Heart left ventricle (tissue), 16 donors: ENCODE data around the gene SNX22. TPM values are rescaled to one million over a fixed set of nuclear protein-coding genes. Genes with fewer than 3 reads are reported as not detected.
A peak's percentile ranks its signal among the peaks of the same experiment; 100 is the strongest.

Experiments used
- ATAC-seq, 4 donors: fragments of 200-7000 bp; cut with Tn5 transposase; one replicate each; pipeline ENCODE4 v1.9.1; 2020 to 2022; ENCODE audit warnings: moderate library complexity in 4 of 4, mild to moderate bottlenecking in 3 of 4, moderate number of reproducible peaks in 1 of 4
- DNase-seq, 5 donors: peaks; one replicate each; pipeline ENCODE4 v3.0.0-alpha.2; 2020
- H3K27ac ChIP-seq, 12 donors: fragments of 200-600 bp; sonication (generic) in 4 of 12; one replicate each; pipeline versions ENCODE4 v1.5.0 to v1.8.0; 2016 to 2022; ENCODE audit warnings: mild to moderate bottlenecking in 2 of 12
- H3K27me3 ChIP-seq, 9 donors: fragments of 200-600 bp; sonication (generic) in 2 of 9; one replicate each; pipeline versions ENCODE4 v1.5.1 to v1.8.0; 2016 to 2022; ENCODE audit warnings: mild to moderate bottlenecking in 3 of 9
- H3K36me3 ChIP-seq, 9 donors: fragments of 200-600 bp; sonication (generic) in 2 of 9; one replicate each; pipeline versions ENCODE4 v1.5.0 to v1.8.0; 2018 to 2022; ENCODE audit warnings: mild to moderate bottlenecking in 2 of 9
- H3K4me1 ChIP-seq, 12 donors: fragments of 200-600 bp; sonication (generic) in 4 of 12; one replicate each; pipeline versions ENCODE4 v1.5.0 to v1.8.0; 2016 to 2022; ENCODE audit warnings: mild to moderate bottlenecking in 3 of 12
- H3K4me3 ChIP-seq, 12 donors: fragments of 200-600 bp; sonication (generic) in 4 of 12; one replicate each; pipeline versions ENCODE4 v1.5.0 to v1.8.0; 2017 to 2022; ENCODE audit warnings: mild to moderate bottlenecking in 9 of 12, moderate library complexity in 4 of 12
- H3K9me3 ChIP-seq, 12 donors: fragments of 200-600 bp; sonication (generic) in 4 of 12; one replicate each; pipeline versions ENCODE4 v1.5.0 to v1.8.0; 2016 to 2022; ENCODE audit warnings: mild to moderate bottlenecking in 1 of 12
- CTCF ChIP-seq, 12 donors: fragments of 200-600 bp; sonication (generic) in 4 of 12; IDR thresholded peaks; one replicate each; pipeline versions ENCODE4 v1.5.0 to v1.8.0; 2018 to 2022; ENCODE audit warnings: antibody characterized with exemption in 12 of 12, mild to moderate bottlenecking in 5 of 12
- POLR2A ChIP-seq, 2 donors: fragments of 450-650 bp; IDR thresholded peaks; one replicate each; pipeline ENCODE4 v1.6.1; 2017; ENCODE audit warnings: antibody characterized with exemption in 2 of 2, mild to moderate bottlenecking in 2 of 2, moderate library complexity in 2 of 2
- WGBS, 4 donors: extraction: QIAGEN DNeasy Blood & Tissue Kit in 2 of 4; methylation state at CpG; one replicate each; pipeline versions ENCODE4 v1.1.5 to v1.1.7; 2013 to 2018; 5-methylcytosine and 5-hydroxymethylcytosine counted together
- intact Hi-C, 10 donors: fragments of 100-400 bp; cut with DNase I; formaldehyde crosslinking; loops; one replicate each; pipeline versions ENCODE4 v1.11.1 to v1.14.2; 2022
- polyA plus RNA-seq, 2 donors: library from polyadenylated mRNA; stranded (reverse); fragments of 200-250 nt; gene quantifications; one replicate each; pipeline ENCODE4 v1.2.3, GENCODE V29; 2013
- total RNA-seq, 9 donors: library from RNA; depleted of rRNA in 2 of 9; stranded (reverse); fragments of >200 nt in 2 of 9; fragmentation: NEBNext Ultra II Directional in 3 of 9; extraction: Animal tissue kit (Norgen Biotek cat#: 25700) in 3 of 9; gene quantifications; one replicate each; pipeline versions ENCODE4 v1.1.0 to v1.2.4, GENCODE V29; 2016 to 2023
- donor health status: ischemic (EF 13 %, LVEDD 7.1; RV severe dilation, severe dysfunction).
- donor health status: healthy with polysubstance abuse.
- donor health status: DM: no; HTN: yes; CAD: no.
- donor health status: DM: no; HTN: no; CAD: no.
- donor health status: ischemic (EF 25% LVEDD 6.9; RV normal size, moderate dysfunction).
- donor health status: ischemic (EF 25% LVEDD 5.7; RV mildly dilated, moderate dysfunction).
- donor health status: healthy.
- donor health status: DM: yes; HTN: yes; CAD: no.
- donor health status: ischemic (EF 35%, LVEDD 5.7; RV mildly dilated, moderate dysfunction).
- donor health status: nonischemic (EF 11% LVEDD 7.7; RV severe dilation, severe dysfunction).
- donor health status: DM: yes; HTN: yes; CAD: no.
- donor health status: PGD.
- donor health status: ischemic (EF 29% LVEDD 5.4; RV normal size, mild dysfunction).
- donor health status: nonischemic (EF 23%, LVEDD 6.1; RV moderate dilation, normal function).

SNX22 gene
- total and polyA plus RNA-seq, 11 donors = 0.71 to 6.7 (median 1.9) TPM

GRCh38 chr15:64144565-64145281 is 6.8 kb upstream of the SNX22 start:
- H3K9me3 ChIP-seq = no peaks in the 10 kb centered on the region
- DNase-seq = no peak
- ATAC-seq = no peak
- no peak overlapping the region for H3K4me3 ChIP-seq
- intact Hi-C loops = loop anchor here in 1 of 10 donors (10.0 kb wide), 1 partner anchor 50 kb away; the partner anchor contains the start of genes CIAO2A and SNX1
- peaks cover 0 to 57% (median 45%) of the 10 kb centered on the region in 9 donors for H3K36me3 ChIP-seq
- H3K27me3 ChIP-seq = no peaks in the 10 kb centered on the region
- WGBS, 4 donors = 68 to 85% (median 76%) methylated on average over 8 to 14 of the region's 14 CpGs
- H3K27ac ChIP-seq = no peak overlapping the region
- TF ChIP-seq CTCF (IDR thresholded peaks at IDR 0.05) (no peak), POLR2A (IDR thresholded peaks at IDR 0.05) (no peak)
- H3K4me1 ChIP-seq = peaks cover 0 to 19% (median 7%) of the 10 kb centered on the region in 12 donors

GRCh38 chr15:64146041-64146440 is 5.5 kb upstream of the SNX22 start:
- Histone ChIP-seq H3K4me1 (peaks cover 0 to 20% (median 9%) of the 10 kb centered on the region in 12 donors), H3K4me3 (no peak overlapping the region), H3K36me3 (peaks cover 0 to 48% (median 40%) of the 10 kb centered on the region in 9 donors), H3K9me3 (no peaks in the 10 kb centered on the region), H3K27me3 (no peaks in the 10 kb centered on the region), H3K27ac (peak overlapping the region in 10 of 12 donors; percentile 26 to 83 (median 60))
- intact Hi-C loops = loop anchor here in 1 of 10 donors (10.0 kb wide), 1 partner anchor 51 kb away; the partner anchor contains the start of genes CIAO2A and SNX1
- ATAC-seq = peak; percentile 87 to 94 (median 92)
- WGBS, 4 donors = 42 to 57% (median 53%) methylated on average over 2 to 6 of the region's 6 CpGs
- DNase-seq = peak; percentile 55 to 88 (median 71)
- TF ChIP-seq CTCF (IDR thresholded peaks at IDR 0.05) = no peak
- TF ChIP-seq POLR2A (IDR thresholded peaks at IDR 0.05) = no peak

DNA sequence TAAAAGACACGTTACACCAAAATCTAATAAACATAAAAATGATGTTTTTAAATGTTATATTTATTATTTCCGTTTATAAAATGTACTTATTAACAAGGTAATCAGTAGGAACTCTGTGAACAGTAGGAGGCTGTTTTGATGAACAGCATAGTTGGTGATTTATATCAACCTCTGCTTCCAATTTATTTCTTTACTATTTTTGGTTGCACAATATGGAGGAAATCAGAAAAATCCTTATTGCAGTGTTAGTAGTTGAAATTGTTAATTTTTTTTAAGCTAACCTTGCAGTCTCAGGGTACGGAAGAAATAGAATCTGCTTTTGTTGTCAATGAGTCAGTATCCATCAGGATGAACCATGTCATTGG is 5.0 kb upstream of the SNX22 start:
- TF ChIP-seq CTCF (IDR thresholded peaks at IDR 0.05) (no peak), POLR2A (IDR thresholded peaks at IDR 0.05) (no peak)
- peaks cover 0 to 4% (median 0%) of the 10 kb centered on the region in 9 donors for H3K27me3 ChIP-seq
- ATAC-seq = no peak

More for the DNA sequence above, 5.0 kb upstream of the SNX22 start:
- peaks cover 0 to 44% (median 35%) of the 10 kb centered on the region in 9 donors for H3K36me3 ChIP-seq
- no peaks in the 10 kb centered on the region for H3K9me3 ChIP-seq
- DNase-seq = no peak
- WGBS, 4 donors = 75 to 78% (median 77%) methylated on average over 3 of the region's 3 CpGs
- peak overlapping the region in 8 of 12 donors; percentile 26 to 83 (median 60) for H3K27ac ChIP-seq
- H3K4me3 ChIP-seq = no peak overlapping the region
- intact Hi-C loops = loop anchor here in 1 of 10 donors (10.0 kb wide), 1 partner anchor 52 kb away; the partner anchor contains the start of genes CIAO2A and SNX1
- H3K4me1 ChIP-seq = peaks cover 0 to 22% (median 12%) of the 10 kb centered on the region in 12 donors
